ENCODE measurements around the gene BCAM. TPM values are rescaled to one million over a fixed set of nuclear protein-coding genes. Genes with fewer than 3 reads are reported as not detected.
"Not testable (repeated sequence)": the region's sequence is repeated elsewhere in the genome, so short reads cannot be mapped to it uniquely, and the experiment has no call there.

The BCAM gene
- total RNA-seq, 2 experiments from 2014 or later, result not detected

DNA sequence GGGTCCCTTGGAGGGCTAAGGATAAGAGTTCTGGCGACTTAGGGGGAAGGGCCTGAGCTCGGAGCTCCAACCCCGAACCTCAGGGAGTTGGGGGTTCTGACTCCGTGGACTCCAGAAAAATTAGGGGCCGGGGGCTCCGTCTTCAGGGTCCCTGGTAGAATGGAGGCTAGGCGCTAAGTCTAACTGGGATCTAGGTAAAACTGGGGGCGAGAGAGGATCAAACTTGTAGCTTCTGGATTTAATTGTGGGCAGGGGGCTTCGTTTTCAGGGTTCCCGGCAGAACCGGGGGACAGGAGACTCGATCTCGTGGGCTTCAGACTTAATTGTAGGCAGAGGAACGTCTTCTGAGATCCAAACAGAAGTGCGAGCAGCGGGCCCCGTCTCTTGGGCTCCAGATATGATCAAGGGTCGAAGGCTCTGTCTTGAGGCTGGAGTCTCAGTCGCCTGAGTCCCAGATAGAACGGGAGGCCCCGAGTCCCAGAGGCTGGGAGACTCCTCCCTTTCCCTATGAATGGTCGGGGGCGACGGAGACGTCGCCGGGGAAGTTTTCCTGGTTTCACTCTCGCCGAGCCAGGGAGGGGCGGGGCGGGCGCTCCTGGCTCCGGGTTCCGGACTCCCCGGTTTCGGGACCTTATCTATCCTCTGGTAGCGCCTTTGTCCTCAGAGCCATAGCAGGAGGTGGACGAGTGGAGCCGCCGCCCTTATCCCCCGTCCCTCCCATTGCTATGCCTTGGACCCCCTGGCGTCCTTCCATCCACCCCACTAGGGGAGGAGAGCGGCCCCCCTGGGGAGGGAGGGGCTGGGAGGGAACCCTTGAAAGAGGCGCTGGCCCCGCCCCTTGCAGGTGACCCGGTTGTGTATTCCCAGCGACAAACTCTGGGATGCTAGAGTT lies 38.5 kb downstream of the BCAM start:
- Mint-ChIP-seq H3K36me3 (no peaks in the 10 kb centered on the region), H3K4me1 (ENCODE audit: low read depth) (peaks cover 18% of the 10 kb centered on the region), H3K27me3 (peaks cover 11% of the 10 kb centered on the region), H3K9me3 (no peaks in the 10 kb centered on the region), H3K27ac (no peak overlapping the region), H3K4me3 (peak overlapping the region; percentile 46)
- CTCF ChIA-PET, result interaction anchor here (1.8 to 2.2 kb wide), 2 partner anchors 63 to 123 kb away, joined by 5 to 15 read pairs; no protein-coding TSS in a partner anchor
- DNase-seq, result peak; percentile 16
- intact Hi-C loops (cut with micrococcal nuclease), result loop anchor here (10.0 kb wide), 1 partner anchor 193 kb away; no protein-coding TSS in a partner anchor
- POLR2A ChIA-PET, result no interaction called here

DNA sequence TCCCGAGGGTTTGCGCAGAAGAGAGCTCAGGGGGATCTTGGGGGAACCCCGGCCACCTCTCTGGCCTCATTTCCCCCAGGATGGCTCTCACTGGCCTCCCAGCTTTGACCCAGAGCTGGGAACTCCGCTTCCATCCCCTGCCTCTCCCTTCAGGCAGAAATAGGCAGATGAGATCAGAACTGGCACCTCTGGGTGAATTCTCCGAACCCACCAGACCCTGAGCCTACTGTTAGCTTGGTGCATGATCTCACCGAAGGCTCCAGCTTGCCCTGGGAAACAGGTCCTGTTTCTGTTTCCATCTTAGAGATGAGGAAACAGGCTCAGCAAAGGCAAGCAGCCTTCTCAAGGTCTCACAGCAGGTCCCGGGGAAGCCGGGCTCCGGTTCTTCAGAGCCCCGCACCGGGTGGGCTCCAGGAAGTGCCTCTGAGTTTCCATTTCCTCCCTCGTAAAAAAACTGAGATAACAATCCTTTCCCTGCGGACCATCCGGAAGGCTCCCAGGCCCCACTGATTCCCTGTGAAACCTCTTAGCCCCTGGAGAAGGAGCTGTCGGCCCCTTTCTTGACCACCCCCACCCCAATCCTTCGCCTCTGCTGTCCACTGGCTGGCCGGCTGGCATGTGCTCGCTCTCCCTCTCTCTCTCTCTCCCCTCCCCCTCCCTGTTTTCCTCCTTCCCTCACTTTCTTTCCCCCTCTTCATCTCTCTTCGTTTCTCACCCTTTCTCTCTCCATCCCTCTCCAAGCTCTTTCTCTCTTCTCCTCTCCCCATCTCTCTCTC lies 39.3 kb downstream of the BCAM start:
- peaks cover 11% of the 10 kb centered on the region for H3K27me3 Mint-ChIP-seq

DNA sequence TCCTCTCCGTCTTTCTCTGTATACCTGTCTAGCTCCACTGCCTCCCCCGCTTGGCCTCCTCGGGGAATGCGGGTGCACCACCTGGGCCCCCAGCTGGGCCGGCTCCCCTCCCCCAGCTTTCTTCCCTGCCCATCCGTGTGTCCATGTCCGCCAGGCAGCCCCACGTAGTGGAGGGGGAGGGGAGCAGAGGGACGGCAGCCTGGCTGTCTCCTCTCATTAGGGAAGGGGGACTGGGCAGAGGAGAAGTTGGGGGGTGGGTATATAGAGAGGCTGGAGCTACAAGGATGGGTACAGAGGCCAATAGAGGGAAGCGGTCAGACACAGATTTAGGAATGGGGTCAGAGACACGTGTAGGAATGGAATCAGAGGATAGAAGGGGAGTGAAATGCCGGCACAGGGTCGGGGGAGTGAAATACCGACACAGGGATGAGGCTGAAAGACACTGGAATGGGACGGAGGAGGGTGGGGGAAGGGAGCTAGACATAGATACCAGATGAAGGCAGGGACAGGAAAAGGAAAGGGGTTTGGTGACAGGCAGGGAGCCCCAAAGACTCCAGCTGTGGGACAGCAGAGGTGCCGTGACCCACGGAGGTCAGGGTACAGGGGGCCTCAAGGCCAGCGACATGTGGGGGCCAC lies 40.0 kb downstream of the BCAM start:
- no peak for DNase-seq
- ChIA-PET CTCF (interaction anchor here (1.8 kb wide), 1 partner anchor 125 kb away, joined by 5 read pairs; no protein-coding TSS in a partner anchor), POLR2A (no interaction called here)
- Mint-ChIP-seq H3K4me1 (ENCODE audit: low read depth) (peaks cover 18% of the 10 kb centered on the region), H3K4me3 (no peak overlapping the region), H3K27ac (no peak overlapping the region), H3K36me3 (no peaks in the 10 kb centered on the region), H3K27me3 (peaks cover 11% of the 10 kb centered on the region), H3K9me3 (no peaks in the 10 kb centered on the region)
- intact Hi-C loops (cut with micrococcal nuclease), result loop anchor here (10.0 kb wide), 1 partner anchor 194 kb away; no protein-coding TSS in a partner anchor

More for the DNA sequence above, 39.3 kb downstream of the BCAM start:
- Mint-ChIP-seq H3K9me3 (no peaks in the 10 kb centered on the region), H3K36me3 (no peaks in the 10 kb centered on the region), H3K4me1 (ENCODE audit: low read depth) (peaks cover 18% of the 10 kb centered on the region), H3K4me3 (no peak overlapping the region), H3K27ac (no peak overlapping the region)
- intact Hi-C loops (cut with micrococcal nuclease), result loop anchor here (10.0 kb wide), 1 partner anchor 193 kb away; no protein-coding TSS in a partner anchor
- peak; percentile 11 for DNase-seq
- POLR2A ChIA-PET, result no interaction called here
- CTCF ChIA-PET, result interaction anchor here (1.8 kb wide), 1 partner anchor 124 kb away, joined by 5 read pairs; no protein-coding TSS in a partner anchor

DNA sequence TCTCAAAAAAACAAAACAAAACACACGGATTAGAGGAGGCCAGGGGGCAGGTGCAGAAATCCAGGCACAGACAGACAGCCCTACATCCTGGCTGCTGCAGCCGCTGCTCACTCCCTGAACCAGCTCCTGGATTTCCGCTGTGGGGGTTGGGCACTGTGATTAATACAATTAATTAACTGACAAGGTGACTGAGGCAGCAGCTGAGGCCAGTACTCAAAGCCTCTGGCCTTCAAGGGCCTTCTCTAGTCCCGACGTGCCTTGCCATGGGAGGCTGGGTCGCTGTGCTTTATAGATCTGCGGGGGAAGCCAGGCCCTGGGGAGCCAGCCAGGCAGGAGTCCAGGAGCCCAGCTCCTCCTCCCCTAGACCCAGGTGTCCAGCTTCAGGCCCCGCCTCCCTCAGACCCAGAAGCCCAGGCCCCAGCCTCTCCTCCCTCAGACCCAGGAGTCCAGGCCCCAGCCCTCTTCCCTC lies 41.8 kb downstream of the BCAM start:
- Mint-ChIP-seq H3K4me3 (no peak overlapping the region), H3K27ac (no peak overlapping the region), H3K27me3 (peaks cover 11% of the 10 kb centered on the region), H3K9me3 (no peaks in the 10 kb centered on the region), H3K36me3 (no peaks in the 10 kb centered on the region), H3K4me1 (ENCODE audit: low read depth) (peaks cover 9% of the 10 kb centered on the region)
- DNase-seq, result no peak
- intact Hi-C loops (cut with micrococcal nuclease), result no loop called here
- ChIA-PET POLR2A (no interaction called here), CTCF (interaction anchor here (1.2 kb wide), 1 partner anchor 66 kb away, joined by 3 read pairs; no protein-coding TSS in a partner anchor)

DNA sequence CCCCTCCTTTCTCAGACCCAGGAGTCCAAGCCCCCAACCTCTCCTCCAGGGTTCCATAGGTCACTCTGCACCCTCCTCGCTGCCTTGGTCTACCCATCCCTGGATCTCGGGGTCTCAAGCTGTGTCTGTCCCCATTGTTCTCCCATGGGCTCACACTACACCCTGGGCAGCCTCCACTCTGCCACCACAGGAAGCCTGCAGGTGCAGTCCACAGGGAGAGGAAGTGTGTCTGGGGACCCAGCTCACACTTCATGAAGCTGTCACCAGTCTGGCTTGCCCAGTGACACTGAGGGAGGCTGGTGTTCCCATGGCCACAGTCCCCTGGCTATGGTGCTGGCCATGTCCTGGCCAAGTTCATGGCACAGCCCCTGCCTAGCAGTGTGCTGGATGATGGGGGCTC lies 42.5 kb downstream of the BCAM start:
- Mint-ChIP-seq H3K4me3 (no peak overlapping the region), H3K9me3 (no peaks in the 10 kb centered on the region), H3K27ac (no peak overlapping the region), H3K36me3 (no peaks in the 10 kb centered on the region), H3K4me1 (ENCODE audit: low read depth) (peaks cover 9% of the 10 kb centered on the region), H3K27me3 (peaks cover 11% of the 10 kb centered on the region)
- intact Hi-C loops (cut with micrococcal nuclease), result no loop called here
- DNase-seq, result no peak
- POLR2A ChIA-PET, result no interaction called here
- CTCF ChIA-PET, result interaction anchor here (1.2 kb wide), 2 partner anchors 67 to 127 kb away, joined by 3 to 5 read pairs; no protein-coding TSS in a partner anchor

DNA sequence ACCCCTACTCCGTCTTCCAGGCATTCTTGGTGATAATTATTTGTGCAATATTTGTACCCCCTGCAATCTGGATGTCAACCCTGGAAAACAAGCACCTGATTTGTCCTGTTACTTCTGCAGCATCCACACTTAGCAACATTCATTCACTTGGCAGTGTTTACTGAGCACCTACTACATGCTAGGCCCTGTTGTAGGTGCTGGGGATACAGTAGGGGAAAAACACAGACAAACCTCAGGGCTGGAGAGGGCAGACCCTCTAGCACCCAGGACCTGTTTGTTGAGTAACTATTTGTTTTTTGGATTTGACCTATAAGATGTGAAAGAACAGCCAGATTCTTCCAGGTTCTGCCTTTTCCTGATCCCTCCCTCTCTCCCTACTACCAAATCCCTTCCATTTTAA lies 46.7 kb downstream of the BCAM start:
- ChIA-PET CTCF (no interaction called here), POLR2A (no interaction called here)
- no peaks in the 10 kb centered on the region for H3K9me3 Mint-ChIP-seq
- intact Hi-C loops (cut with micrococcal nuclease), result no loop called here
- H3K27me3 Mint-ChIP-seq, result no peaks in the 10 kb centered on the region
- H3K4me3 Mint-ChIP-seq, result no peak overlapping the region
- no peaks in the 10 kb centered on the region for H3K36me3 Mint-ChIP-seq
- no peaks in the 10 kb centered on the region for H3K4me1 Mint-ChIP-seq (ENCODE audit: low read depth)
- no peak overlapping the region for H3K27ac Mint-ChIP-seq
- no peak for DNase-seq

DNA sequence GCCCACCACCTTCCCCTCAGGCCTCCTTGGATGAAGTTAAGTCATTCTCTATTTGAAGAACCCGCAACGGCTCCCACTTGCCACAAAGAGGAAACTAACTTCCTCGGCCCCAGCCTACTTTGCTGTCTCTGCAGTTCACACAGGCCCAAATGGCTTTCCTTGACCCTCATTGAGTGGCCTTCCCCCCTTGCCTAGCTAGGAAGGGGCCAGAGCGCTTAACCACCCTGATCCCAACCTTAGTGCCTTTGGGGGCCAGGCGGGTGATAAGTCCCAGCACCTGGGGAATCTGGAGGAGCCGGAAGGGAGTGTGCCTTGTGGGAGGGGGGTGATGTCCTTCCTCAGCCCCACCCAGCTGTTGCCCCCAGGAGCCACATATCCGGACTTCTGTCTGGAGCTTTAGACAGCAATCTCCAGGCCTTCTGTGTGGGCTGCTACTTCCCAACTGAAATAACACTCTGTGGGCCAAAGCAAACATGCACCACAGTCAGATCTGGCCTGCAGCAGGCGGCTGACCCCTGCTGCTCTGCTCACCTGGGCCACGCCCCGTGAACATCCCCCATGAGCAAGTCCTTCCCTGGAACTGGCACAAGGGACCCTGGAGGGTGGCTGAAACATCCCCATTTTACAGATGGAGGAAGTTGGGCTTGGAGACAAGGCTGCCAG lies 47.6 kb downstream of the BCAM start:
- H3K36me3 Mint-ChIP-seq, result no peaks in the 10 kb centered on the region
- no peaks in the 10 kb centered on the region for H3K4me1 Mint-ChIP-seq (ENCODE audit: low read depth)
- intact Hi-C loops (cut with micrococcal nuclease), result no loop called here
- H3K4me3 Mint-ChIP-seq, result no peak overlapping the region
- DNase-seq, result no peak
- H3K27ac Mint-ChIP-seq, result no peak overlapping the region
- ChIA-PET CTCF (interaction anchor here (1.5 kb wide), 1 partner anchor 12 kb away, joined by 3 read pairs; no protein-coding TSS in a partner anchor), POLR2A (no interaction called here)
- no peaks in the 10 kb centered on the region for H3K27me3 Mint-ChIP-seq
- no peaks in the 10 kb centered on the region for H3K9me3 Mint-ChIP-seq

DNA sequence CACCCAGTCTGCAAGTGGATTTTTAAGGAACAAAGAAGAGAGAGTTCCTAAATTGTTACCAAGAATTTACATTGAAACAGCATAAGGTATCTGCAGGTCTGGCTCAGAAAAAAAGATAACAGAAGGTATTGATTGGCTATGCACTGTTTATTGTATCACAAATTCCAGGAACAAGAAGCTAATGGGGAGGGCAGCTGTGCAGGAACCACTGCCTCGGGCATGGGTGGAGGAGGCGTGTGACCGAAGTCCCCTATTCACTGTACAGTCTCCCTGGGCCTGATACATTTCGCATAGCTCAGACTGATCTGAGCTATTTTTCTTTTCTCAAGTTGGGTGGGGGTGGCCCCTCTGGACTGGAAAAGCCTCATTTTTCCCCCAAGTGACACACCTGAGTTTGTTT lies 48.9 kb downstream of the BCAM start:
- no peaks in the 10 kb centered on the region for H3K4me1 Mint-ChIP-seq (ENCODE audit: low read depth)
- ChIA-PET CTCF (interaction anchor here (1.0 to 1.3 kb wide), 3 partner anchors 73 to 202 kb away, joined by 3 to 6 read pairs (median 4); no protein-coding TSS in a partner anchor), POLR2A (no interaction called here)
- intact Hi-C loops (cut with micrococcal nuclease), result no loop called here
- peaks cover 2% of the 10 kb centered on the region for H3K27me3 Mint-ChIP-seq
- no peaks in the 10 kb centered on the region for H3K9me3 Mint-ChIP-seq
- no peak overlapping the region for H3K4me3 Mint-ChIP-seq
- no peaks in the 10 kb centered on the region for H3K36me3 Mint-ChIP-seq
- no peak for DNase-seq
- H3K27ac Mint-ChIP-seq, result no peak overlapping the region

DNA sequence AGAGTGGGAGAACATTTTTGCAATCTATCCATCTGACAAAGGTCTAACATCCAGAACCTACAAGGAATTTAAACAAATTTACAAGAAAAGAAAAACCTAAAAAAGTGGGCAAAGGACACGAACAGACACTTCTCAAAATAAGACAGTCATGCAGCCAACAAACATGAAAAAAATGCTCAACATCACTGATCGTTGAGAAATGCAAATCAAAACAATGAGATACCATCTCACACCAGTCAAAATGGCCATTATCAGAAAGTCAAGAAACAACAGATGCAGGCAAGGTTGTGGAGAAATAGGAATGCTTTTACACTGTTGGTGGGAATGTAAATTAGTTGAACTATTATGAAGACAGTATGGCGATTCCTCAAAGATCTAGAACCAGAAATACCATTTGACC lies 52.7 kb downstream of the BCAM start:
- H3K36me3 Mint-ChIP-seq; CTCF ChIA-PET; H3K4me1 Mint-ChIP-seq (ENCODE audit: low read depth); intact Hi-C loops (cut with micrococcal nuclease); POLR2A ChIA-PET; H3K27me3 Mint-ChIP-seq; H3K9me3 Mint-ChIP-seq; H3K4me3 Mint-ChIP-seq; DNase-seq; H3K27ac Mint-ChIP-seq: not testable (repeated sequence)

DNA sequence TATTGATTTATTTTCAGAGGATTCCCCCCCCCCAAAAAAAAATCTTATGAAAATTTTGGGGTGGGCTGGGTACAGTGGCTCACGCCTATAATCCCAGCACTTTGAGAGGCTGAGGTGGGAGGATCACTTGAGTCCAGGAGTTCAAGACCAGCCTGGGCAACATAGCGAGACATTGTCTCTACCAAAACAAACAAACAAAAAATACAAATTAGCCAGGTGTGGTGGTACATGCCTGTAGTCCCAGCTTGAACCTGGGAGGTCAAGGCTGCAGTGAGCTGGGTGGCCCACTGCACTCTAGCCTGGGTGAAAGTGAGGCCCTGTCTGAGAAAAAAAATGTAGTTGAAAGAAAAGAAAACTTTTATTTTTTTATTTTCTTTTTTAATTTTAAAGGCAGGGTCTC lies 55.1 kb downstream of the BCAM start:
- H3K27me3 Mint-ChIP-seq, result peaks cover 2% of the 10 kb centered on the region
- DNase-seq, result no peak
- H3K9me3 Mint-ChIP-seq, result no peaks in the 10 kb centered on the region
- no peaks in the 10 kb centered on the region for H3K4me1 Mint-ChIP-seq (ENCODE audit: low read depth)
- intact Hi-C loops (cut with micrococcal nuclease), result no loop called here
- H3K36me3 Mint-ChIP-seq, result no peaks in the 10 kb centered on the region
- ChIA-PET POLR2A (no interaction called here), CTCF (no interaction called here)
- H3K4me3 Mint-ChIP-seq, result no peak overlapping the region
- H3K27ac Mint-ChIP-seq, result no peak overlapping the region

DNA sequence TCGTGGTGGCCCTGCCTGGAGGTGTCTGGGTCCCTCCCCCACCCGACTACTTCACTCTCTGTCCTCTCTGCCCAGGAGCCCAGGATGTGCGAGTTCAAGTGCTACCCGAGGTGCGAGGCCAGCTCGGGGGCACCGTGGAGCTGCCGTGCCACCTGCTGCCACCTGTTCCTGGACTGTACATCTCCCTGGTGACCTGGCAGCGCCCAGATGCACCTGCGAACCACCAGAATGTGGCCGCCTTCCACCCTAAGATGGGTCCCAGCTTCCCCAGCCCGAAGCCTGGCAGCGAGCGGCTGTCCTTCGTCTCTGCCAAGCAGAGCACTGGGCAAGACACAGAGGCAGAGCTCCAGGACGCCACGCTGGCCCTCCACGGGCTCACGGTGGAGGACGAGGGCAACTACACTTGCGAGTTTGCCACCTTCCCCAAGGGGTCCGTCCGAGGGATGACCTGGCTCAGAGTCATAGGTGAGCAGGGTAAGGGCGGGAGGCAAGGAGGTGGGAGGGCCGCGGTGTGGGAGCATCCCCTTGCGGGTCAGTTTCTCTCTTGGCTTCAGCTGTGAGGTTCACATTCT lies 56.4 kb downstream of the BCAM start:
- ChIA-PET POLR2A (no interaction called here), CTCF (no interaction called here)
- DNase-seq, result no peak
- Mint-ChIP-seq H3K4me3 (no peak overlapping the region), H3K4me1 (ENCODE audit: low read depth) (no peaks in the 10 kb centered on the region), H3K36me3 (no peaks in the 10 kb centered on the region), H3K27ac (no peak overlapping the region), H3K9me3 (no peaks in the 10 kb centered on the region), H3K27me3 (peaks cover 2% of the 10 kb centered on the region)
- intact Hi-C loops (cut with micrococcal nuclease), result no loop called here
